ENCODE results near the gene ANKRD45.
"Not testable (repeated sequence)": the region's sequence is repeated elsewhere in the genome, so short reads cannot be mapped to it uniquely, and the experiment has no call there.

Gene ANKRD45

GRCh38 chr1:173669491-173669941 lies at the start of gene ANKRD45:
TSS of gene ANKRD45 (minus strand) at chr1:173669851. CDS start at chr1:173659418, 10,433 bp downstream.
- DNase-seq, result no peak

- no peak for DNase-seq
These were observed 47.6 kb upstream of the ANKRD45 start for GRCh38 chr1:173717238-173717637.

GRCh38 chr1:173715538-173715844 lies 45.8 kb upstream of the ANKRD45 start:
- DNase-seq, result no peak

DNA sequence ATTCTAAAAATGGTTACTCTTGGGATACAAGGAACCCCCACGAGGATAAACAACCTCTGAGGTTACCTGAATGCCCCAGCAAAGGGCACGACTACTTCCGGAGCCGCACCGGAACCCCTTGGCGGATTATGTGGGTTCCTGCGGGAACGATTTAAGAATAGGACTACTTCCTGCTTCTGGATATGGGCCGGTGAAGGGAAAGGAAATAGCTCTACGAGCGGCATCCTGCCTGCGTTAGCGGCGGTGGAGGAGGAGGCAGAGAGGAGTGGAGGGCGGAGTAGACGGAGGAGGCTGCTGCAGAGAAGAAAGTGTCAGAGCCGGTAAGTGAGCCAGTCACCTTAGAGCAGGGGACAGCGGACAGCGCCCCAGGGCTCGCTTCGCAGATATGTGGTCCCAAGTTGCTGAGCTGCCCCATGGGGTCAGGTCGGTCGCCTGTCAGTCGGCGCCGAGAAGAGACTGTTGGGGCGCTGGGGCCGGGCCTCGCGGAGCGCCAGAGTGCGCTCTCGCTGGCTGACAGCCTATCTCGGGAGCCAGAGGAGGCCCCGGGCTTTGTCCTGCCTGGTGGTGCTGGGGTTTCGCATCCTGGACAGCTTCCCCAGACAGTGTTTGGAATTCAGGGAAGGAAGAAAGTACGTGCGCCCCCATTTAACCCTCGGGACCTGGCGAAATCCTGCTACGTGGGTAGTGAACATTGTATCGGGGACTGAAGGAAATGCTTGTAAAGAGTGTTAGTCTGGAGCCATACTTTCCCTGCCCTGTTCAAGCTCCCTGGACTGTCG lies 45.3 kb upstream of the ANKRD45 start, which contains the start of gene KLHL20:
Gene KLHL20 (plus strand): TSS at position 223 of the 779 bp plus-strand sequence. CDS start 1,063 bp downstream, outside the sequence.
- DNase-seq, result peak; percentile 91 to 93

DNA sequence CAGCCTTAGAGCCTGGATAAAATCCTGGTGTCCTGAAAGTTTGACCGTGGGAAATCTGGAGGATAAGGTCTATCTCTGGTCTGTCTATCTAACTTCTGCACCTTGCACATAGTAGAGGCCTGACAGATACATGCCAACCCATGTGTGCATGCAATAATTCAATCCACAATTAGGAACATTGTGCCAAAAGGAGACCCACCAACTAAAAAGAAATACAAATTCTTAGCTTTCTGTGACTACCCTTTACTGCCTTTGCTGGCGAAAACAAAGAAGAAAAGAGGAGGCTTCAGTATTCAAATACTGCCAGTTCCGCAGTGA lies 44.7 kb upstream of the ANKRD45 start:
- no peak for DNase-seq

DNA sequence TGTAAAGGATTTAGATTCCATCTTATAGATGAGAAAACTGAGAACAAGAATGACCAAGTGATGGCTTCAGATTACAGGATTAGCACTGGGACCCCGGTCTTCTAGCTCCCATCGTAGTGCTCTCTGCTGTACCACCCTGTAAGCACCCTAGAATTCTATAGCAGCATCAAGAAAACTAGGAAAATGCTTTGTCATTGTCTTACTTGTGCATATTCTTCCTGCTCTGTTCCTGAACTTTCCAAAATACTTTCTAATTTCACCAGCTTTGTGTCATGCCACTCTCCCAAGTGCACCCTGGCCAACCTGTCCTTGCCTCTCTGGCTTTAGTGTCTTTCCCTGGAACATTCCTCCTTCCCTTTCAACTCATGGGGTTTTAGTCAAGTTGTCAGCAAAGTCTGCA lies 39.1 kb upstream of the ANKRD45 start:
- DNase-seq, result no peak

- DNase-seq, result no peak
These were observed 35.5 kb upstream of the ANKRD45 start for GRCh38 chr1:173705117-173705516.

DNA sequence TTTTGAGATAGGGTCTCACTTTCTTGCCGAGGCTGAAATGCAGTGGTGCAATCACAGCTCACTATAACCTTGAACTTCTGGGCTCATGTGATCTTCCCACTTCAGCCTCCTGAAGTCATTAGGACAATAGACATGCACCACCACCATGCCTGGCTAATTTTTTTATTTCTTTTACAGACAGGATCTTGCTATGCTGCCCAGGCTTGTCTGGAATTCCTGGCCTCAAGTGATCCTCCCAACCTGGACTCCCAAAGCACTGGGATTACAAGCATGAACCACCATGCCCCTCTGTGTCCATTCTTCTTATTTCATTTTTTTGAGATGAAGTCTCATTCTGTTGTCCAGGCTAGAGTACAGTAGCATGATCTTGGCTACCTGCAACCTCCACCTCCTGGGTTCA lies 33.1 kb upstream of the ANKRD45 start:
- DNase-seq, result no peak

DNA sequence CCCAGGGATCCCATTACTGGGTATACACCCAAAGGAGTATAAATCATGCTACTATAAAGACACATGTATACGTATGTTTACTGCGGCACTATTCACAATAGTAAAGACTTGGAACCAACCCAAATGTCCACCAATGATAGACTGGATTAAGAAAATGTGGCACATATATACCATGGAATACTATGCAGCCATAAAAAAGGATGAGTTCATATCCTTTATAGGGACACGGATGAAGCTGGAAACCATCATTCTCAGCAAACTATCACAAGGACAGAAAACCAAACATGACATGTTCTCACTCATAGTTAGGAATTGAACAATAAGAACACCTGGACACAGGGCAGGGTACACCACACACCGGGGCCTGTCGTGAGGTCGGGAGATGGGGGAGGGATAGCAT lies 31.6 kb upstream of the ANKRD45 start:
- not testable (repeated sequence) for DNase-seq

GRCh38 chr1:173693238-173693637 lies 23.6 kb upstream of the ANKRD45 start:
- DNase-seq, result no peak

DNA sequence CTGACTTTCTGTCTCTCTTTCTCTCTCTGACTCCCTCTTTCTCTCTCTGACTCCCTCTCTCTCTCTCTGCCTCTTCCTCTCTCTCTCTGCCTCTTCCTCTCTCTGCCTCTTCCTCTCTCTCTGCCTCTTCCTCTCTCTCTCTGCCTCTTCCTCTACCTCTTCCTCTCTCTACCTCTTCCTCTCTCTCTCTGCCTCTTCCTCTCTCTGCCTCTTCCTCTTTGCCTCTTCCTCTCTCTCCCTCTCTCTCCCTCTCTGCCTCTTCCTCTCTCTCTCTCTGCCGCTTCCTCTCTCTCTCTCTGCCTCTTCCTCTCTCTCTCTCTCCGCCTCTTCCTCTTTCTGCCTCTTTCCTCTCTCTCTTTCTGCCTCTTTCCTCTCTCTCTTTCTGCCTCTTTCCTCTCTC lies 18.6 kb upstream of the ANKRD45 start:
- no peak for DNase-seq

DNA sequence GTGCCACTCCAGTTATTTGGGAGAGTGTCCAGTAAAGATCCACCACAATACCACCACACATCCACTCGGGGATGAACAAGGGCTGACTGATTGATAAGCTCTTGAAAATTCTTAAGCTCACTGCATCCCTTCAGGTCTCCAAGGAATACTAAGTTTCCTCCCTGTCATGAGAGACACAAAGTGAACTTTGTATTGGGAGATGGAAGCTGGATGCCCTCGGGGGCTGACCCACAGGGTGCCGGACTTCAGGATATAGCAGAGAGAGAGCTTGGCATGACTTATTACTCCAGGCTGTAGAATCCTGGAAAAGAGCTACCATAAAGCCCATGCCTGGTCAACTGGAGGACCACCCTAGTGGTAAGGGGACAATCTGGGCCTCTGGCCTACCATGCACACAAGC lies 15.5 kb upstream of the ANKRD45 start:
- DNase-seq, result not testable (repeated sequence)

DNA sequence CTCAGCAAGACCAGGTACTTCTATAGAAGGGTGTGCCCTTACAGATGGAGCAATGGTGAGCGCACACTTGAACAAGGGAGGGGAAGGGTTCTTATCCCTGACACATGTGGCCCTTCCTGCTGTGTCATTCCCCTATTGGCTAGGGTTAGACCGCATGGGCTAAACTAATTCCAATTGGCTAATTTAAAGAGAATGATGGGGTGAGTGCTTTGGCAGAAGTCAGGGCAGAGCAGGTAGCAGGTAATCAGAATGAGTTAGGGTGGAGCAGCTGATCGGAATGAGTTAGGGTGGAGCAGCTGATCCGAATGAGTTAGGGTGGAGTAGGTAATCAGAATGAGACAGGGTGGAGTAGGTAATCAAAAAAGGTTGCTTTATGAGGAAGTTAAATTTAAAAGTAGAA lies 14.2 kb upstream of the ANKRD45 start:
- not testable (repeated sequence) for DNase-seq

DNA sequence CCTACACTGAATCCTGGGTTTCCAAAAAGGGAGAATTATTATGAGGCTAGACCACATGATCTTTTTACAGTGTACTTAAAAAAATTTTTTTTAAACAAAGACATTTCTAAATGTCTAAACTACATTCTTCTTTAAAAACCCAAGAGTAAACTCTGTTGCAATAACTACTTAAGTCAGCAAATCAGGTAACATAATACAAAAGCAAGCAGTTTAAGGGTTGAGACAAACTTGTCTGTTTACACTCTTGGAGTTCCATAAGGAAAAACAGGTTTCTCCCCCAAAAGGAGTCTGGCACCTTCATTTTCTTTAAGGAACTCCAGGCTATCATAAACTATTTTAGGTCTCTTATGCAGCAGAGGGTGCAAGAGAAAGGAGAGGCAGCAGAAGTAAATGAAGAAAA lies 12.5 kb upstream of the ANKRD45 start:
- no peak for DNase-seq

GRCh38 chr1:173680152-173680551 lies 10.5 kb upstream of the ANKRD45 start:
- DNase-seq, result not testable (repeated sequence)

GRCh38 chr1:173674496-173674895 lies 4.8 kb upstream of the ANKRD45 start:
- DNase-seq, result not testable (repeated sequence)

DNA sequence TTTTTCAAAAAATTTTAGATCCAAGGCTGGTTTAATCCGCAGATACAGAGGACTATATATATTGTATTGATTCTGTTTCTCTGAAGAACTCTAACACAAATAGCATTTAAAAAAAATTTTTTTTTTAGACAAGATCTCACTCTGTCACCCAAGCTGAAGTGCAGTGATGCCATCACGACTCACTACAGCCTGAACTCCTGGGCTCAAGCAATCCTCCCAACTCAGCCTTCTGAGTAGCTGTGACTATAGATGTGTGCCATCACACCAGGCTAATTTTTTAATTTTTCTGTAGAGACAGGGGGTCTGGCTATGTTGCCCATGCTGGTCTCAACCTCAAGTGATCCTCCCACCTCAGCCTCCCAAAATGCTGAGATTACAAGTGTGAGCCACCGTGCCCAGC lies 3.0 kb downstream of the ANKRD45 start:
- no peak for DNase-seq

DNA sequence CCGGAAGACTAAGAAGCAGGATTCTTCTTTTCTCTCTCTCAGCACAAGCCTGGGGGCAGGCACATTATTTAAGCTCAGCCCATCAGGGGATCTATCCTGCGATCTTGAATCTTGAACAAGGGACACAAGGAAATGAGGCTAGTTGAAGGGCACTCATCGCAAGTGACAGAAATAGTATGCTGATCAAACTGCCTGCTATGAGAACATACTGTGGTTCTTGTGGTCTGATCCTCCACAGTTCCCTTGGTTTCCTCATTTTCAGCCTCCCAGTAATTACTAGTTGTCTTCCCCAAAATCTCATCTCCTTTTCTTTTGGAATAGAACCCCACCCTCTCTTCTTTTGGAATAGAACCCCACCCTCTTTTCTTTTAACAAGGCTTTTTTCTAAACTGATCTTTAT lies 6.5 kb downstream of the ANKRD45 start:
- no peak for DNase-seq

DNA sequence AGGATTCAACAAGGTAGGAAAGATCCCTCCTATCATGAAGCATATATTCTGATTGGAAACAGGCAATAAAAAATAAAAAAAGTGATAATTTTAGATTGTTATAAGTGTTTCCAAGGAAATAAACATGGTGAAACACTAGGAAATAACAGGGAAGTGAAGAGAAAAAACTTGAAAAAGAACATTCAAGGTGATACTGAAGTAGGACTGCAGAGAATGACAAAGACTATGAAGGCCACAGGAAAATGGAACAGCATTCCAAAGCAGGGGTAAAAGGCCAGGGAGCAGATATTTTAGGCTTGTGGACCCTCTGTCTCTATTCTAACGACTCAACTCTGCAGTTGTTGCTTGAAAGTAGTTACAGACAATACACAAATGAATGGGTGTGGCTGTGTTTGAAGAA lies 7.9 kb downstream of the ANKRD45 start:
- no peak for DNase-seq

DNA sequence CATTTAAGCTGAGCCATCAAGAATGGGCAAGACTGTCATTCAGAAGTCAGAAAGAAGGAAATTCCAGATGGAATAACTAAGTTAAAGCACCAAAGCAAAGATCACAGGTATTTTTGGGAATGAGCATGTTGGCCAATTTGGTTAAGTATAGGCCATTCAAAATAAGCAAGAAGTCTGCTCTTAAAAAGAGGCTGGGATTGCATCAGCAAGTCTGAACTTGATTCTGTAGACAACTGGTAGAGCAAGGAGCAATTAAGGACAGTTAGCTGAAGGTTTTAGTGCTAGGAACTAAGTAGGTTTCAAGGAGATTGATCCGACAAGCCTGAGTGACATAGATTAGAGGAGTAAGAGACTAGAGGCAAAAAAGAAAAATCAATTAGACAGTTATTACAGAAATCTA lies 8.4 kb downstream of the ANKRD45 start:
- DNase-seq, result no peak

DNA sequence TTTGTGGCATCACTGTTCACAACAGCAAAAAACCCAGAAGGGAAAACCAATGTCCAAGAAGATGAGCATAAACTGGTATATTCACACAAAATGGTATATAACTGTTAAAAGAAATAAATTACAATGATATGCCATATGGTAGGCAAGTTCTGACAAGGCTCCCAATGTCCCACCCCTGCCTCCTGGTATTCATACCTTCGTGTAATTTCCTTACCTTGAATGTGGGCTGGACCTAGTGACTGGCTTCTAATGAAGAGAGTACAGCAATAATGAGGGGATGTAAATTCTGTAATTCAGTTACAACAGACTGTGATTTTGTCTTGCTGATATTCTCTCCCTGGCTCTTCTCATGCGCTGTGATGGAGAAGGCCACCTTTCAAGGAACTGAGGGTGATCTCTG lies 9.3 kb downstream of the ANKRD45 start:
- no peak for DNase-seq

DNA sequence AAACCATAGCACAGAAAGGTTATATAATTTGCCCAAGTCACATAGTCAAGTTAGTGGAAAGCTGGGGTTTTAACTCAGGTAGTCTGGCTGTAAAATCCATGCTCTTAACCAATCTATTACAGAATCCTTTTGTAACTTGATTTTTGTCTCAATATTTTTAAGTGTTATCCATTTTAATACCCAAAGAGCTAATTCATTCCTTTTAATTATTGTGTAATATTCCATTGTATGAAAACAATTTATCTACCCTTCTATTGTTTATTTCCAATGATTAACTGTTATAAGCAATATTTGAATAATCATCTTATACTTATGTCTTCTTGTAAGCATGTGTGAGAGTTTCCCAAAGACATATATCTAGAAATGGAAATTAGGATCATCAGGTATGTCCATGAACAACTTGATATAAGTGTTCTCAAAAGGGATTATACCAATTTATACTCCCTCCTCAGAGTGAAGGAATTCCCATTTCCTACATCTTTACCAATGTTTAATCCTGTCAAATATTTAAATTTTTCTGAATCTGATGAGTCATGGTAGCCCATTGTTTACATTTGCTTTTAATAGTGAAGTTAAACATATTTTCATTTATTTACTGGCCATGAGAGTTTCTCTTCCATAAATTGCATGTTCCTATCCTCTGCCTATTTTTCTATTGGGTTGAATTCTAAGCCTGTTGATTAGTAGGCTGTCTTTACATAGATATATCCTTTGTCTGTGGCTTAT lies 20.6 kb downstream of the ANKRD45 start:
- DNase-seq, result no peak

- DNase-seq, result no peak
These were observed 23.0 kb downstream of the ANKRD45 start for GRCh38 chr1:173646656-173647055.

GRCh38 chr1:173642450-173643139 lies 27.1 kb downstream of the ANKRD45 start:
- not testable (repeated sequence) for DNase-seq

All from NCI-H446 (cell line).